HepG2 (cell line): ENCODE results near the gene CCDC183. TPM values are rescaled to one million over a fixed set of nuclear protein-coding genes. Genes with fewer than 3 reads are reported as not detected.

ENCODE experiments used
- DMAP1 ChIP-seq: IDR thresholded peaks from 2 replicates; pipeline ENCODE4 v1.6.1; 2016
- HNRNPH1 ChIP-seq: fragments of 200-400 bp; formaldehyde crosslinking; optimal IDR thresholded peaks from 2 replicates; pipeline ENCODE3; 2017; ENCODE audit warnings: mild to moderate bottlenecking, low read depth, low read length
- JUND ChIP-seq: sonication (generic); formaldehyde crosslinking; IDR thresholded peaks from 2 replicates; pipeline ENCODE4 v1.8.0; 2022; ENCODE audit warnings: mild to moderate bottlenecking, missing genetic modification reagents
- MLXIP ChIP-seq: sonication (generic); formaldehyde crosslinking; IDR thresholded peaks from 2 replicates; pipeline ENCODE4 v1.9.0; 2021; ENCODE audit warnings: missing genetic modification reagents, borderline replicate concordance
- NFATC3 ChIP-seq: sonication (generic); formaldehyde crosslinking; IDR thresholded peaks from 2 replicates; pipeline ENCODE4 v1.5.1; 2020; ENCODE audit warnings: mild to moderate bottlenecking, missing genetic modification reagents
- NR0B2 ChIP-seq: sonication (generic); formaldehyde crosslinking; IDR thresholded peaks from 2 replicates; pipeline ENCODE4 v1.4.0; 2020; ENCODE audit warnings: mild to moderate bottlenecking, missing genetic modification reagents
- SKI ChIP-seq: fragments of 450-650 bp; IDR thresholded peaks from one replicate; pipeline ENCODE4 v1.6.1; 2018; ENCODE audit warnings: mild to moderate bottlenecking; ENCODE audit not compliant: partially characterized antibody
- SMYD3 ChIP-seq: sonication (generic); formaldehyde crosslinking; IDR thresholded peaks from 2 replicates; pipeline ENCODE4 v1.8.1; 2023; ENCODE audit warnings: mild to moderate bottlenecking, missing genetic modification reagents
- SP140L ChIP-seq: sonication (generic); formaldehyde crosslinking; IDR thresholded peaks from 2 replicates; pipeline ENCODE4 v1.4.0; 2020; ENCODE audit warnings: missing genetic modification reagents, borderline replicate concordance
- SYNCRIP ChIP-seq: fragments of 200-400 bp; formaldehyde crosslinking; IDR thresholded peaks from 2 replicates; pipeline ENCODE4 v1.6.1; 2018; ENCODE audit warnings: mild to moderate bottlenecking, low read depth, low read length; ENCODE audit not compliant: insufficient read depth
- TAF1 ChIP-seq: sonication (generic); formaldehyde crosslinking; IDR thresholded peaks from 2 replicates; pipeline ENCODE4 v1.4.0; 2020; ENCODE audit warnings: missing genetic modification reagents
- TBL1XR1 ChIP-seq: fragments of 150-350 bp; IDR thresholded peaks from 2 replicates; pipeline ENCODE4 v1.6.1; 2014; ENCODE audit warnings: borderline replicate concordance, low read length; ENCODE audit not compliant: partially characterized antibody
- ZBTB7B ChIP-seq: sonication (generic); formaldehyde crosslinking; IDR thresholded peaks from 2 replicates; pipeline ENCODE4 v1.4.0; 2020; ENCODE audit warnings: missing genetic modification reagents
- ZFP36L2 ChIP-seq: sonication (generic); formaldehyde crosslinking; IDR thresholded peaks from 2 replicates; pipeline ENCODE4 v1.4.0; 2020; ENCODE audit warnings: missing genetic modification reagents
- ZNF138 ChIP-seq: sonication (generic); formaldehyde crosslinking; IDR thresholded peaks from 2 replicates; pipeline ENCODE4 v1.5.0; 2020; ENCODE audit warnings: mild to moderate bottlenecking, low read depth, missing genetic modification reagents
- ZSCAN21 ChIP-seq: sonication (generic); formaldehyde crosslinking; IDR thresholded peaks from 2 replicates; pipeline ENCODE4 v1.8.0; 2022; ENCODE audit warnings: mild to moderate bottlenecking, missing genetic modification reagents, moderate library complexity, borderline replicate concordance
- polyA plus RNA-seq, 8 experiments: library from polyadenylated mRNA; depleted of rRNA in 3 of 8; stranded (reverse) in 7 of 8; unstranded in 1 of 8; fragments of >200 nt; fragmentation: Illumina TruSeq in 4 of 8; extraction: Trizol in 4 of 8; gene quantifications; 2 replicates each; pipeline versions ENCODE4 v1.2.1 to v1.2.3, GENCODE V29; 2011 to 2016; ENCODE audit warnings: low read depth in 4 of 8, missing spikeins in 1 of 8, mixed read lengths in 1 of 8; ENCODE audit not compliant: insufficient read depth in 1 of 8
- total RNA-seq, 5 experiments: library from RNA; depleted of rRNA; stranded (reverse); fragments of >200 nt; fragmentation: Illumina TruSeq; extraction: Trizol; gene quantifications; 2 replicates each; pipeline ENCODE4 v1.2.3, GENCODE V29; 2016; ENCODE audit warnings: low read depth in 1 of 5
- TF ChIP-seq, protein P1 (sequence below): sonication (generic); formaldehyde crosslinking; IDR thresholded peaks from 2 replicates; pipeline ENCODE4 v1.5.1; 2020; ENCODE audit warnings: missing genetic modification reagents, mild to moderate bottlenecking, borderline replicate concordance
- TF ChIP-seq, protein P2 (sequence below): sonication (generic); formaldehyde crosslinking; IDR thresholded peaks from 2 replicates; pipeline ENCODE4 v1.5.0; 2020; ENCODE audit warnings: missing genetic modification reagents
- TF ChIP-seq, protein P3 (sequence below): sonication (generic); formaldehyde crosslinking; IDR thresholded peaks from 2 replicates; pipeline ENCODE4 v1.4.0; 2020; ENCODE audit warnings: mild to moderate bottlenecking, missing genetic modification reagents
- TF ChIP-seq, protein P4 (sequence below): sonication (generic); formaldehyde crosslinking; IDR thresholded peaks from 2 replicates; pipeline ENCODE4 v1.8.0; 2022; ENCODE audit warnings: mild to moderate bottlenecking, missing genetic modification reagents

The CCDC183 gene
- total and polyA plus RNA-seq, 2 of the 13 experiments (the other 11 are each of a cell fraction or from before 2014, with no cell fraction given): 5.0 to 66.4 TPM

DNA sequence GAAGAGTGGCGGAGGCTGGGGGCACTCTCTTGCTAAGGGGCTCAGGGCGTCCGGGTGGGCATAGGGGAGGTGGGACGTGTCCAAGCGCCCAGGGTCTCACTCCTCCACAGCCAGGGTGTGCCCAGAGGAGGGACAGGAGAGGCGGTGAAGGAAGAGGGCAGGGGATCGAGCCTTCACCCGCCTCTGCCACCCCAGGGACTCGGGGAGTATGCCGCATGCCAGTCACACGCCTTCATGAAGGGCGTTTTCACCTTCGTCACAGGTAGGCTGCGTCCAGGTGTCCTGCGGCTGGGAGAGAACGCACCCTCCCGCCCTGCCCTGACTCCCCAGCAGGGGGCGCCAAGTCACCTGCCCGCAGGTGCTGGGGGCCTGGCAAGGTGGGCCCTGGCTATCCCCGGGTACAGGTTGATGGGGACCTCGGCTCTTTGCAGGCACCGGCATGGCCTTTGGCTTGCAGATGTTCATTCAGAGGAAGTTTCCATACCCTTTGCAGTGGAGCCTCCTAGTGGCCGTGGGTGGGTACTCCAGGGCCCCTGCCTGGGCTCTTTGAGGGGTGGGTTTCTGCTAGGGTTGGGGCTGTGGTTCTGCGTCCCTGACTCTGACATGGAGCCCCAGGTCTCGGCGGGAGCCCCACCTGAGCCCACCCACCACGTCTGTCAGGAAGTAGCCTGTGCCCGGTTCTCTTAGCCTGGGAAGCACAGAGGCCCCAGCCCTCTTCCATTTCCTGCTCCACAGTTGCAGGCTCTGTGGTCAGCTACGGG, 4.4 kb upstream of the CCDC183 start (continued):
- no peak for TF ChIP-seq MLXIP (CRISPR knock-in tag)
- TF ChIP-seq JUND: no peak
- no peak for TF ChIP-seq SKI
- TF ChIP-seq ZFP36L2: no peak
- TF ChIP-seq TBL1XR1: no peak
- TF ChIP-seq, protein P1, sequence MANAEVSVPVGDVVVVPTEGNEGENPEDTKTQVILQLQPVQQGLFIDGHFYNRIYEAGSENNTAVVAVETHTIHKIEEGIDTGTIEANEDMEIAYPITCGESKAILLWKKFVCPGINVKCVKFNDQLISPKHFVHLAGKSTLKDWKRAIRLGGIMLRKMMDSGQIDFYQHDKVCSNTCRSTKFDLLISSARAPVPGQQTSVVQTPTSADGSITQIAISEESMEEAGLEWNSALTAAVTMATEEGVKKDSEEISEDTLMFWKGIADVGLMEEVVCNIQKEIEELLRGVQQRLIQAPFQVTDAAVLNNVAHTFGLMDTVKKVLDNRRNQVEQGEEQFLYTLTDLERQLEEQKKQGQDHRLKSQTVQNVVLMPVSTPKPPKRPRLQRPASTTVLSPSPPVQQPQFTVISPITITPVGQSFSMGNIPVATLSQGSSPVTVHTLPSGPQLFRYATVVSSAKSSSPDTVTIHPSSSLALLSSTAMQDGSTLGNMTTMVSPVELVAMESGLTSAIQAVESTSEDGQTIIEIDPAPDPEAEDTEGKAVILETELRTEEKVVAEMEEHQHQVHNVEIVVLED: no peak; the same call in 1 of the 2 replicates
- no peak for TF ChIP-seq SMYD3 (CRISPR knock-in tag)
- TF ChIP-seq TAF1 (CRISPR knock-in tag): peak; percentile 59
- no peak for TF ChIP-seq NFATC3 (CRISPR knock-in tag)
- TF ChIP-seq, protein P2, sequence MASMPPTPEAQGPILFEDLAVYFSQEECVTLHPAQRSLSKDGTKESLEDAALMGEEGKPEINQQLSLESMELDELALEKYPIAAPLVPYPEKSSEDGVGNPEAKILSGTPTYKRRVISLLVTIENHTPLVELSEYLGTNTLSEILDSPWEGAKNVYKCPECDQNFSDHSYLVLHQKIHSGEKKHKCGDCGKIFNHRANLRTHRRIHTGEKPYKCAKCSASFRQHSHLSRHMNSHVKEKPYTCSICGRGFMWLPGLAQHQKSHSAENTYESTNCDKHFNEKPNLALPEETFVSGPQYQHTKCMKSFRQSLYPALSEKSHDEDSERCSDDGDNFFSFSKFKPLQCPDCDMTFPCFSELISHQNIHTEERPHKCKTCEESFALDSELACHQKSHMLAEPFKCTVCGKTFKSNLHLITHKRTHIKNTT (CRISPR knock-in tag): no peak
- no peak for TF ChIP-seq SYNCRIP
- no peak for TF ChIP-seq ZNF138 (CRISPR knock-in tag)
- TF ChIP-seq, protein P3, sequence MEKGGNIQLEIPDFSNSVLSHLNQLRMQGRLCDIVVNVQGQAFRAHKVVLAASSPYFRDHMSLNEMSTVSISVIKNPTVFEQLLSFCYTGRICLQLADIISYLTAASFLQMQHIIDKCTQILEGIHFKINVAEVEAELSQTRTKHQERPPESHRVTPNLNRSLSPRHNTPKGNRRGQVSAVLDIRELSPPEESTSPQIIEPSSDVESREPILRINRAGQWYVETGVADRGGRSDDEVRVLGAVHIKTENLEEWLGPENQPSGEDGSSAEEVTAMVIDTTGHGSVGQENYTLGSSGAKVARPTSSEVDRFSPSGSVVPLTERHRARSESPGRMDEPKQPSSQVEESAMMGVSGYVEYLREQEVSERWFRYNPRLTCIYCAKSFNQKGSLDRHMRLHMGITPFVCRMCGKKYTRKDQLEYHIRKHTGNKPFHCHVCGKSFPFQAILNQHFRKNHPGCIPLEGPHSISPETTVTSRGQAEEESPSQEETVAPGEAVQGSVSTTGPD (CRISPR knock-in tag): 0 out of 2 replicates have a peak, but pooled peaks have one; percentile 48
- no peak for TF ChIP-seq HNRNPH1
- no peak; the same call in 1 of the 2 replicates for TF ChIP-seq ZSCAN21 (CRISPR knock-in tag)
- TF ChIP-seq DMAP1: no peak
- TF ChIP-seq, protein P4, sequence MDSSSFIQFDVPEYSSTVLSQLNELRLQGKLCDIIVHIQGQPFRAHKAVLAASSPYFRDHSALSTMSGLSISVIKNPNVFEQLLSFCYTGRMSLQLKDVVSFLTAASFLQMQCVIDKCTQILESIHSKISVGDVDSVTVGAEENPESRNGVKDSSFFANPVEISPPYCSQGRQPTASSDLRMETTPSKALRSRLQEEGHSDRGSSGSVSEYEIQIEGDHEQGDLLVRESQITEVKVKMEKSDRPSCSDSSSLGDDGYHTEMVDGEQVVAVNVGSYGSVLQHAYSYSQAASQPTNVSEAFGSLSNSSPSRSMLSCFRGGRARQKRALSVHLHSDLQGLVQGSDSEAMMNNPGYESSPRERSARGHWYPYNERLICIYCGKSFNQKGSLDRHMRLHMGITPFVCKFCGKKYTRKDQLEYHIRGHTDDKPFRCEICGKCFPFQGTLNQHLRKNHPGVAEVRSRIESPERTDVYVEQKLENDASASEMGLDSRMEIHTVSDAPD (CRISPR knock-in tag): no peak
- TF ChIP-seq ZBTB7B: peak; percentile 54; the same call in 1 of the 2 replicates
- TF ChIP-seq NR0B2 (CRISPR knock-in tag): no peak; the same call in 1 of the 2 replicates
- no peak for TF ChIP-seq SP140L (CRISPR knock-in tag)
